ENCODE measurements around the gene IPO4. TPM values are rescaled to one million over a fixed set of nuclear protein-coding genes. Genes with fewer than 3 reads are reported as not detected.

The IPO4 gene
- total and polyA plus RNA-seq, 2 of the 13 experiments (the other 11 are each of a cell fraction or from before 2014, with no cell fraction given) = 39.0 to 179 TPM

- TF ChIP-seq ZBTB40 (IDR thresholded peaks at IDR 0.05) = no peak
- TF ChIP-seq ZBTB40 (CRISPR knock-in tag; IDR thresholded peaks at IDR 0.05) = 0 out of 2 replicates have a peak, but pooled peaks have one; percentile 24
- no peak for TF ChIP-seq ATF7 (IDR thresholded peaks at IDR 0.05)
- TF ChIP-seq ATF7 (CRISPR knock-in tag; IDR thresholded peaks at IDR 0.05) = 0 out of 2 replicates have a peak, but pooled peaks have one; percentile 32
- 0 out of 2 replicates have a peak, but pooled peaks have one; percentile 56 for TF ChIP-seq ZNF782 (CRISPR knock-in tag; IDR thresholded peaks at IDR 0.05; ENCODE audit: borderline replicate concordance)
- peak; percentile 97 for TF ChIP-seq AGO2 (optimal IDR thresholded peaks at IDR 0.05; ENCODE audit: low read depth, low read length)
- 0 out of 2 replicates have a peak, but pooled peaks have one; percentile 22 for TF ChIP-seq HIVEP1 (CRISPR knock-in tag; IDR thresholded peaks at IDR 0.05)
- no peak for TF ChIP-seq NR1H2 (CRISPR knock-in tag; IDR thresholded peaks at IDR 0.05; ENCODE audit: borderline replicate concordance, low read depth)
- no peak for TF ChIP-seq NFE2L1 (CRISPR knock-in tag; IDR thresholded peaks at IDR 0.05; ENCODE audit: borderline replicate concordance)
- 0 out of 2 replicates have a peak, but pooled peaks have one; percentile 21 for TF ChIP-seq ZFP91 (CRISPR knock-in tag; IDR thresholded peaks at IDR 0.05; ENCODE audit: borderline replicate concordance)
- 0 out of 2 replicates have a peak, but pooled peaks have one; percentile 30 for TF ChIP-seq ZNF276 (CRISPR knock-in tag; IDR thresholded peaks at IDR 0.05; ENCODE audit: low read depth)
- peak; percentile 57; the same call in 1 of the 2 replicates for TF ChIP-seq DZIP1 (CRISPR knock-in tag; IDR thresholded peaks at IDR 0.05)
Measured at GRCh38 chr14:24181371-24182077, 7.1 kb downstream of the IPO4 start (continued).

Data from HepG2 (cell line).